ENCODE measurements around the gene MAST4. TPM values are rescaled to one million over a fixed set of nuclear protein-coding genes. Genes with fewer than 3 reads are reported as not detected.

The MAST4 gene
- total RNA-seq, 1 donor from 2014 or later, result 19.1 TPM

DNA sequence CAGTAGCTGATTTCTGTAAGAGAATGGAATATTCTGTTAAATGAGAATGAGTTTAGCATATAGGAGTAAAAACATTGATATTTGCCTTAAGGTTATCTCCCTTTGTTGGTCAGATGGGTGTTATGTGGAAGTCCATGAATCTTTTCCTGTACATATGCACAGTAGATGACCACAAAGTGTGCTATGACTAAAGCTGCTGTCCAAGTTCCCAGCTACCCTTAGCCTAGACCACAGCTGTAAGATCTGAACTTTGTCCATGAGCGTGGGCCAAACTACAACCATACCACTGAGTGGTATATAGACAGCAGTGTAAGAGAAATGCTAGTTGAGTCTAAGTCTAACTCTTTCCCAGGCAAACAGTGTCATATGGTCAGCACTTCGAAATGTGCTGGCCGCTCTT, 551.6 kb downstream of the MAST4 start:
- no peak overlapping the region for H3K4me3 ChIP-seq (ENCODE audit: low read depth, low read length)
- DNase-seq (ENCODE audit: low read depth), result no peak
- no peaks in the 10 kb centered on the region for H3K27me3 ChIP-seq (ENCODE audit: control insufficient read depth, insufficient read depth, low read length)
- TF ChIP-seq, protein P1, sequence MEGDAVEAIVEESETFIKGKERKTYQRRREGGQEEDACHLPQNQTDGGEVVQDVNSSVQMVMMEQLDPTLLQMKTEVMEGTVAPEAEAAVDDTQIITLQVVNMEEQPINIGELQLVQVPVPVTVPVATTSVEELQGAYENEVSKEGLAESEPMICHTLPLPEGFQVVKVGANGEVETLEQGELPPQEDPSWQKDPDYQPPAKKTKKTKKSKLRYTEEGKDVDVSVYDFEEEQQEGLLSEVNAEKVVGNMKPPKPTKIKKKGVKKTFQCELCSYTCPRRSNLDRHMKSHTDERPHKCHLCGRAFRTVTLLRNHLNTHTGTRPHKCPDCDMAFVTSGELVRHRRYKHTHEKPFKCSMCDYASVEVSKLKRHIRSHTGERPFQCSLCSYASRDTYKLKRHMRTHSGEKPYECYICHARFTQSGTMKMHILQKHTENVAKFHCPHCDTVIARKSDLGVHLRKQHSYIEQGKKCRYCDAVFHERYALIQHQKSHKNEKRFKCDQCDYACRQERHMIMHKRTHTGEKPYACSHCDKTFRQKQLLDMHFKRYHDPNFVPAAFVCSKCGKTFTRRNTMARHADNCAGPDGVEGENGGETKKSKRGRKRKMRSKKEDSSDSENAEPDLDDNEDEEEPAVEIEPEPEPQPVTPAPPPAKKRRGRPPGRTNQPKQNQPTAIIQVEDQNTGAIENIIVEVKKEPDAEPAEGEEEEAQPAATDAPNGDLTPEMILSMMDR (IDR thresholded peaks at IDR 0.05; ENCODE audit: insufficient read depth, low read length, poor library complexity, severe bottlenecking), result no peak
- H3K36me3 ChIP-seq (ENCODE audit: control insufficient read depth, insufficient read depth, low read length), result no peaks in the 10 kb centered on the region

DNA sequence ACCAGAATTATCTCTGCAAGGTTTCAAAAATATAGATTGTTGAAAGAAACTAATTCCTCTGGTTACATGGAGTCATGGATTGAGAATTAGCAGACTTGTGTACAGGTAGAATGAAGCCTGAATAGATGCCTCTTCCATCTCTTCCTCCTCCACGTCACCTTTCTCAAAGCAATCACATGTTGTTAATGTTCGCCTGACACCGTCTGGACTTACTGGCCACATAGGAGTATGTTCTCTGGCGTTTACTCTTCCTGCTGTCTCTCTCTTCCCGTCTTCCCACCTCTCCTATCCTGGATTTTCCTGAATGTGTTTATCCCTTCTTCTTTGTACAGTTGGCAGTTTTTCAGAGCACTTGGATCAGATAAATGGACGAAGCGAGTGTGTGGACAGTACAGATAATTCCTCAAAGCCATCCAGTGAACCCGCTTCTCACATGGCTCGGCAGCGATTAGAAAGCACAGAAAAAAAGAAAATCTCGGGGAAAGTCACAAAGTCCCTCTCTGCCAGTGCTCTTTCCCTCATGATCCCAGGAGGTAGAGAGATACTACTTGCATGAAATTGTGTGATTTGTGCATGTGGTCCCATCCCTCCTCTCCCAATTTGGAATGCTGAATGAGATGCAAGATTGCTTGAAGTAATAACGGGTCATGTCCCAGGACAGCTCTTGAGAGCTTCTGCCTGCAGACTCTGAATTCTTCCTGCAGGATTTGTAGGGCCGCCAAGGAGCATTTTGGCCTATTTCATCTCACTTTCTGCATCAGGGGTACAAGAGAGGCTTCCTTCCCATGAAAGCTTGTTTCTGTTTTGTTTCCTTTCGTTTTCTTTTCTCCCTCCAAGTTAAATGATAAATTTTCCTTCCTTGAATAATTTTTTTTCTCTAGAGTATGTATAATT, 553.1 kb downstream of the MAST4 start:
- TF ChIP-seq, protein P1 (IDR thresholded peaks at IDR 0.05; ENCODE audit: insufficient read depth, low read length, poor library complexity, severe bottlenecking), result no peak
- Histone ChIP-seq H3K27me3 (ENCODE audit: control insufficient read depth, insufficient read depth, low read length) (no peaks in the 10 kb centered on the region), H3K4me3 (ENCODE audit: low read depth, low read length) (no peak overlapping the region), H3K36me3 (ENCODE audit: control insufficient read depth, insufficient read depth, low read length) (no peaks in the 10 kb centered on the region)
- DNase-seq (ENCODE audit: low read depth), result no peak

DNA sequence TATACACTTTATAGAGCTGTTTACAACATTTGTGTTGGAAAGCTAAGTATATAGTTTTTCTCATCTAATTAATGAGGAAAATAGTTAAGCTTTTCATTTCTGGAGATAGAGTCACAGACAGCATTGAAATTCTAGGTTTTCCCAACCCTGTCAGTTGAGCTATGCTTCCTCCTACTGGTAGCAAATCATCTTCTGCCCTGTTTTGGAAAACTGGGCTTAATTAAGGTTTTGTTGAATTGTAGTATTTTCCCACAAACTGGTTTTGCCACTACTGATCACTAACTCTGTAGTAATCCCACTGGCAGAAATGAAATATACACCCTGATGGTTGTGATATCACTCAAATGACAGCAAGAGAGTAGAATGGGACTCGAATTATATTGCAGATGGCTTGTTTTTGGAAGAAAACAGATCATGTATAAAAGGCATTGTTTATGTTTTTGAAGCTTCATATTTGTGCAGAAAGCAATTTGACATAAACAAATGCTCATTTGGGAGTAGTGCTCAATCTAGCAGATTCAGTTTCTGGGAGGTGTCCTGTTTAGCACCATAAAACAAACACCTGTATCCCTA, 553.8 kb downstream of the MAST4 start:
- no peak overlapping the region for H3K4me3 ChIP-seq (ENCODE audit: low read depth, low read length)
- no peak for DNase-seq (ENCODE audit: low read depth)
- no peaks in the 10 kb centered on the region for H3K36me3 ChIP-seq (ENCODE audit: control insufficient read depth, insufficient read depth, low read length)
- TF ChIP-seq, protein P1 (IDR thresholded peaks at IDR 0.05; ENCODE audit: insufficient read depth, low read length, poor library complexity, severe bottlenecking), result peak; percentile 45
- H3K27me3 ChIP-seq (ENCODE audit: control insufficient read depth, insufficient read depth, low read length), result no peaks in the 10 kb centered on the region

DNA sequence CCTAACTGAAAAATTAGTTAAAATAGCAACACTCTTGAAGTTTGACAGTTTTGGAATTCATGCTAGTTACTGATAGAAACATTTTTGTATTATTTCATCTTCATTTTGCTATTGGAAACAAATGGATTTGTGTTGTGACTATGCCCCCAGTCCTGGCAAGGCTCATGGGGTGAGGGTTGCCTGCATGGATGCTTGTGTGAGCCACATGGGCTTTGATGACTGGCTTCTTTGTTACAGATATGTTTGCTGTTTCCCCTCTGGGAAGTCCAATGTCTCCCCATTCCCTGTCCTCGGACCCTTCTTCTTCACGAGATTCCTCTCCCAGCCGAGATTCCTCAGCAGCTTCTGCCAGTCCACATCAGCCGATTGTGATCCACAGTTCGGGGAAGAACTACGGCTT, 556.2 kb downstream of the MAST4 start:
- H3K4me3 ChIP-seq (ENCODE audit: low read depth, low read length), result no peak overlapping the region
- no peak for DNase-seq (ENCODE audit: low read depth)
- no peaks in the 10 kb centered on the region for H3K27me3 ChIP-seq (ENCODE audit: control insufficient read depth, insufficient read depth, low read length)
- TF ChIP-seq, protein P1 (IDR thresholded peaks at IDR 0.05; ENCODE audit: insufficient read depth, low read length, poor library complexity, severe bottlenecking), result no peak
- no peaks in the 10 kb centered on the region for H3K36me3 ChIP-seq (ENCODE audit: control insufficient read depth, insufficient read depth, low read length)

DNA sequence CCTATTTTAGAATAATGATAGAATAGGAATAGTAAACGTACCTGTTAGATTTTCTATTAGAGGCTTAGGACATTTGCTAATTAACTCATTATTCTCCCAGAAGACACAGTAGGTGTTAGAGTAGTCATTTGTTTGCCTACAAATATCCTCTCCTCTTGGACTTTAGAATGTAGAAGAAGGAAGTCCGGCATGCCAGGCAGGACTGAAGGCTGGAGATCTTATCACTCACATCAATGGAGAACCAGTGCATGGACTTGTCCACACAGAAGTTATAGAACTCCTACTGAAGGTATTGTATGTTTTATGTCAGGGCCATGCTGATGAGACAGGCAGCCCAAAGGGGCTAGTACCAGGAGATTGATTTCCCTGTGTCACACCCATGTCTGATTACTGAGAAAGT, 557.1 kb downstream of the MAST4 start:
- DNase-seq (ENCODE audit: low read depth), result no peak
- TF ChIP-seq, protein P1 (IDR thresholded peaks at IDR 0.05; ENCODE audit: insufficient read depth, low read length, poor library complexity, severe bottlenecking), result no peak
- no peaks in the 10 kb centered on the region for H3K36me3 ChIP-seq (ENCODE audit: control insufficient read depth, insufficient read depth, low read length)
- H3K4me3 ChIP-seq (ENCODE audit: low read depth, low read length), result no peak overlapping the region
- H3K27me3 ChIP-seq (ENCODE audit: control insufficient read depth, insufficient read depth, low read length), result no peaks in the 10 kb centered on the region

Measured in kidney epithelial cell (primary cell).